ENCODE measurements around the gene AIP.

DNA sequence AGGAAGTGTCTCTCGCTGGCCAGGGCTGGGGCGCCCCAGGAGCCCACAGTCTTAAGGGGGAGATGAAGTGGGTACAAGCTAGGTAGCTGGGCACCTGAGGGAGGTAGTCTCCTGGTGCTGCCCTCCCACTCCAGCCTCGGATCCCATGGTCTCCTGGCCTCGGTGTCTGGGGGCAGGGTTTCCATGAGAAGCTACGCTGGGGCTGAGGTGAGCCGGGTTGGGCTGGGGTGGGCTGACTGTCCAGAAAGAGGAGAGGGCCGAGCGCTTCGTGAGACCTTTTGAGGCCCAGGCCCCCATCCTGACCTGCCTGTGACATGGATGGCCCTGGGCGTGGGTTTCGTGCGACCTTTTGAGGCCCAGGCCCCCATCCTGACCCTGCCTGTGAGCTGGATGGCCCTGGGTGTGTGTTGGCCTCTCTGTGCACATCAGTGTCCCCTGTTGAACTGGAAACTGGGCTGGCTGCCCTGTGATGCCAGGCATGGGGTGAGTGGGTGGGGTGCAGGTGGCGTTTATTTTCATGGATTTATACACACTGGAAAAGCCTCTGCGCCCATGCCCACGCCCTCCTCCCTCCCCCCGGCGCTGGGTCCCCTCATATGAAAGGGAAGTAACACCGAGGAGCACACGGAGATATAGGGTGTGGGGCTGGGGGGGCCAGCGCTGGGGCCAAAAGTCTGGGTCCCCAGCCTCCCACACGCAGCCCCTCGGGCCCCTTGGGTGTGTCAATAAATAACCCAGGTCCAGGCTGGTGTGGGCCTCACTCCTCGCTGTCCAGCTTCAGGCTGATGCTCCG lies 8.6 kb downstream of the AIP start:
- TF ChIP-seq POLR2A (IDR thresholded peaks at IDR 0.05; ENCODE audit: low read depth, low read length) (no peak), PAX5 (IDR thresholded peaks at IDR 0.05; ENCODE audit: insufficient read depth, low read length, severe bottlenecking) (no peak)
